Kidney (tissue), 14 donors: Measurements from ENCODE around the gene TRIM69. TPM values are rescaled to one million over a fixed set of nuclear protein-coding genes. Genes with fewer than 3 reads are reported as not detected.
"Not testable (repeated sequence)": the region's sequence is repeated elsewhere in the genome, so short reads cannot be mapped to it uniquely, and the experiment has no call there.

Experiments used
- DNase-seq, 5 donors: peaks; one replicate each; pipeline ENCODE4 v3.0.0-alpha.2; 2013 to 2020
- FAIRE-seq: peaks from 2 replicates; lab custom pipeline; 2012; peaks lifted over from hg19 to GRCh38; lab: Jason Lieb, UNC
- H3K27ac ChIP-seq, 2 donors: one replicate each; pipeline ENCODE4 v1.7.0; 2013; ENCODE audit warnings: low read depth in 2 of 2, low read length in 2 of 2, inconsistent platforms in 1 of 2
- H3K27me3 ChIP-seq: one replicate; pipeline ENCODE4 v1.7.1; 2013; ENCODE audit warnings: low read length, inconsistent platforms; ENCODE audit not compliant: control insufficient read depth, insufficient read depth
- H3K36me3 ChIP-seq, 3 donors: one replicate each; pipeline versions ENCODE4 v1.7.0 to v1.7.1; 2013; ENCODE audit warnings: low read length in 3 of 3, control low read depth in 1 of 3, inconsistent platforms in 1 of 3; ENCODE audit not compliant: insufficient read depth in 3 of 3, control insufficient read depth in 2 of 3
- H3K4me1 ChIP-seq, 3 donors: one replicate each; pipeline versions ENCODE4 v1.7.0 to v1.7.1; 2013; ENCODE audit warnings: low read length in 3 of 3, inconsistent platforms in 1 of 3, low read depth in 1 of 3; ENCODE audit not compliant: control insufficient read depth in 2 of 3, insufficient read depth in 2 of 3
- H3K4me3 ChIP-seq, 3 donors: one replicate each; pipeline versions ENCODE4 v1.7.0 to v1.8.1; 2013; ENCODE audit warnings: low read length in 3 of 3, control low read depth in 1 of 3, inconsistent platforms in 1 of 3
- H3K9ac ChIP-seq, 3 donors: one replicate each; pipeline versions ENCODE4 v1.7.0 to v1.7.1; 2013; ENCODE audit warnings: low read length in 3 of 3, control low read depth in 1 of 3, inconsistent platforms in 1 of 3
- H3K9me3 ChIP-seq, 3 donors: one replicate each; pipeline versions ENCODE4 v1.7.0 to v1.7.1; 2013; ENCODE audit warnings: low read length in 3 of 3, control low read depth in 1 of 3, inconsistent platforms in 1 of 3; ENCODE audit not compliant: control insufficient read depth in 2 of 3, insufficient read depth in 1 of 3
- intact Hi-C: fragments of 100-400 bp; cut with DNase I; formaldehyde crosslinking; loops from one replicate; pipeline ENCODE4 v1.11.1; 2022
- polyA plus RNA-seq: library from polyadenylated mRNA; stranded (reverse); fragments of 350-450 nt; fragmentation: Illumina TruSeq; extraction: RNeasy Lipid Tissue Mini Kit (QIAGEN cat#74804); gene quantifications from one replicate; pipeline ENCODE4 v1.2.3, GENCODE V29; 2014; ENCODE audit warnings: low read depth, low replicate concordance; ENCODE audit not compliant: insufficient read depth
- total RNA-seq: library from RNA; stranded (reverse); fragmentation: NEBNext Ultra II Directional; extraction: Animal tissue kit (Norgen Biotek cat#: 25700); gene quantifications from one replicate; pipeline ENCODE4 v1.2.1, GENCODE V29; 2021
- TF ChIP-seq, protein P1 (sequence below): IDR thresholded peaks from 3 replicates; pipeline ENCODE4 v1.5.1; 2012; ENCODE audit warnings: mild to moderate bottlenecking, moderate library complexity, borderline replicate concordance; ENCODE audit not compliant: insufficient read depth; ENCODE audit errors: extremely low read depth
- donor health status: control.
- donor health status: control.
- donor health status: control.
- donor health status: control.
- donor health status: control.
- donor health status: DM: yes; HTN: yes; CAD: no.
- donor health status: Normal renal cell carcinoma (clear cell type).

The TRIM69 gene
- total and polyA plus RNA-seq, 2 donors from 2014 or later, result 29.6 to 41.2 TPM

DNA sequence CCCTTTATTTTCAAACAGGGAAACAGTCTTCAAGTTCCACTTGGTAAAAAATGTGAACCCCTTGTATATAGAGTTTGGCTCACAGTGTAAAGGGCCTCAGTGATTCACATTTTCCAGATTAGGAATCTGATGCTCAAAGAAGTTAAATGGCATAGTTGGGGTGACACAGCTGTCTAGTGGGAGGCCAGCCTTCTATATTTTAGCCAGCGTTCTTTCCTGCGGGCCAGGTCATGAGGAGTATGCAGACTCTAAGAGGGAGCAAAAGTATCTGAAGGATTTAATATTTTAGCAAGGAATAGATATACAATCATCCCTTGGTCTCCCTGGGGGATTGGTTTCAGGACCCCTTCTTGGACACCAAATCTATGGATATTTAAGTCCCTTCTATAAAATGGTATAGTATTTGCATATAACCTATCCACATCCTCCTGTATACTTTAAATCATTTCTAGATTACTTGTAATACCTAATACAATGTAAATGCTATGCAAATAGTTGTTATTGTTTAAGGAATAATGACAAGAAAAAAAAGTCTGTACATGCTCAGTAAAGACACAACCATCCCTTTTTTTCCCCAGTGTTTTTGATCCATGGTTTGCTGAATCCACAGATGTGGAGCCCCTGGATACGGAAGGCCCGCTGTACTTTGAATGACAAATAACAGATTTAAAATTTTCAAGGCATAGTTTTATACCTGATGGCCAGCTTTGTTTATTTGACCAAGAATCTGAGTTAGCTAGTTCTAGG lies 18.0 kb upstream of the TRIM69 start:
- Histone ChIP-seq H3K36me3 (peaks cover 3 to 33% (median 25%) of the 10 kb centered on the region in 3 donors), H3K4me3 (no peak overlapping the region), H3K27me3 (no peaks in the 10 kb centered on the region), H3K9ac (no peak overlapping the region), H3K27ac (no peak overlapping the region), H3K4me1 (peaks cover 0 to 3% (median 0%) of the 10 kb centered on the region in 3 donors), H3K9me3 (no peaks in the 10 kb centered on the region)
- intact Hi-C loops, result no loop called here
- TF ChIP-seq, protein P1, sequence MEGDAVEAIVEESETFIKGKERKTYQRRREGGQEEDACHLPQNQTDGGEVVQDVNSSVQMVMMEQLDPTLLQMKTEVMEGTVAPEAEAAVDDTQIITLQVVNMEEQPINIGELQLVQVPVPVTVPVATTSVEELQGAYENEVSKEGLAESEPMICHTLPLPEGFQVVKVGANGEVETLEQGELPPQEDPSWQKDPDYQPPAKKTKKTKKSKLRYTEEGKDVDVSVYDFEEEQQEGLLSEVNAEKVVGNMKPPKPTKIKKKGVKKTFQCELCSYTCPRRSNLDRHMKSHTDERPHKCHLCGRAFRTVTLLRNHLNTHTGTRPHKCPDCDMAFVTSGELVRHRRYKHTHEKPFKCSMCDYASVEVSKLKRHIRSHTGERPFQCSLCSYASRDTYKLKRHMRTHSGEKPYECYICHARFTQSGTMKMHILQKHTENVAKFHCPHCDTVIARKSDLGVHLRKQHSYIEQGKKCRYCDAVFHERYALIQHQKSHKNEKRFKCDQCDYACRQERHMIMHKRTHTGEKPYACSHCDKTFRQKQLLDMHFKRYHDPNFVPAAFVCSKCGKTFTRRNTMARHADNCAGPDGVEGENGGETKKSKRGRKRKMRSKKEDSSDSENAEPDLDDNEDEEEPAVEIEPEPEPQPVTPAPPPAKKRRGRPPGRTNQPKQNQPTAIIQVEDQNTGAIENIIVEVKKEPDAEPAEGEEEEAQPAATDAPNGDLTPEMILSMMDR, result no peak
- FAIRE-seq (no peak), DNase-seq (no peak)

DNA sequence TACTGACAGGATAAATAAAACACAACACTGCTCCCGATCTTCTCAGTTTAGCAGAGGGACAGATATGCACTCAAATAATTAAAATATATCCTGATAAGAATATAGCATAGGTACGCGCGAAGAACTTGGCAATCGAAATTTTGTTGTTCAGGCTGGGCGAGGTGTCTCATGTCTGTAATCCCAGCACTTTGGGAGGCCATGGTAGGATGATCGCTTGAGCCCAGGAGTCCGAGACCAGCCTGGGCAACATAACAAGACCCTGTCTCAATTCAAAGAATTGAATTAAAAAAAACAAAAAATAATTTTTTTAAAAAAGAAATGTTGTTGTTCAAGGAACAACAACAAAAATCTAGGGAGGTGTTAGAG lies 17.4 kb upstream of the TRIM69 start:
- no peaks in the 10 kb centered on the region for H3K27me3 ChIP-seq
- peaks cover 0 to 3% (median 0%) of the 10 kb centered on the region in 3 donors for H3K4me1 ChIP-seq
- intact Hi-C loops, result no loop called here
- no peak overlapping the region for H3K4me3 ChIP-seq
- no peak overlapping the region for H3K9ac ChIP-seq
- H3K9me3 ChIP-seq, result no peaks in the 10 kb centered on the region
- DNase-seq, result no peak
- peaks cover 3 to 33% (median 25%) of the 10 kb centered on the region in 3 donors for H3K36me3 ChIP-seq
- no peak for FAIRE-seq
- H3K27ac ChIP-seq, result no peak overlapping the region
- TF ChIP-seq, protein P1, result no peak

DNA sequence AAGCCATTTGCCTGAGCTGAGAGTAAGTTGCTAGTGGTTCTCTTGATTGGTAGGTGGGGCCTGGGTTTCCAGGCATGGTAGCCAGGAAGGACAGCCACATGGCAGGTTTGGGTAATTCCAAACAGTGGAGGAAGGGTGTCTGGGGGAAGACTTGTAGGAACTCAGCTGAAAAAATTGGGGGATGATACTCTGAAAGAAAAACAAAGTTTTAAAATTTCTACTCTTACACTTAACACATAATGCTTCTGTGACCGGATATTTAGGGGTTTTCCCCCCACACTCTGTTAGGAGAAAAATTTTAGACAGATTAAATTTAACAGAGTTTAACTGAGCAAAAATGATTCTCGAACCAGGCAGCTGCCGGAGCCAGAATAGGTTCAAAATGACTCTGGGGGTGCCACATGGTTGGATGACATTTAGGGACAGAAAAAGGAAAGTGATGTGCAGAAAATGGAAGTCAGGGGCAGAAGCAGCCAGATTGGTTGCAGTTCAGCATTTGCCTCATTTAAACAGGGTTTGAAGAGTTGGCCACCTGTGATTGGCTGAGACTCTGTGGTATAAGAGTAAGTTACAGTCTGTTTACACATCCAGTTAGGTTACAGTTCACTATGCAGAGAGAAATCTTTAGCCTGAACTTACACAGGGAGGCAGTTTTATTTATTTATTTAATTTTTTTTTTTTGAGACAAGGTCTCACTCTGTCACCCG lies 16.9 kb upstream of the TRIM69 start:
- no peak for DNase-seq
- peaks cover 3 to 30% (median 25%) of the 10 kb centered on the region in 3 donors for H3K36me3 ChIP-seq

DNA sequence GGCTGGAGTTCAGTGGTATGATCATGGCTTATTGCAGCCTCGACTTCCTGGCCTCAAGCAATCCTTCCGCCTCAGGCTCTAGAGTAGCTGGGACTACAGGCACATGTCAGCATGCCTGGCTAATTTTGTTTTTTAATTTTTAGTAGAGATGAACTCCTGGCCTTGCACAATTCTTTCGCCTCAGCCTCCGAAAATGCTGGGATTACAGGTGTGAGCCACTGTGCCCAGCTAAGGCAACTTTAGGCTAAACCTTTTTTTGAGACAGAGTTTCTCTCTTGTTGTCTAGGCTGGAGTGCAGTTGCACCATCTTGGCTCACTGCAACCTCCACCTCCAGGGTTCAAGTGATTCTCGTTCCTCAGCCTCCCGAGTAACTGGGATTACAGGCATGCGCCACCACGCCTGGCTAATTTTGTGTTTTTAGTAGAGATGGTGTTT lies 16.3 kb upstream of the TRIM69 start:
- H3K9me3 ChIP-seq, DNase-seq, H3K27ac ChIP-seq, FAIRE-seq, H3K4me1 ChIP-seq, intact Hi-C loops, H3K4me3 ChIP-seq, H3K27me3 ChIP-seq, H3K9ac ChIP-seq: not testable (repeated sequence)
- H3K36me3 ChIP-seq, result peaks cover 3 to 29% (median 25%) of the 10 kb centered on the region in 3 donors

More for the DNA sequence above, 16.9 kb upstream of the TRIM69 start:
- Histone ChIP-seq H3K4me1 (peaks cover 0 to 3% (median 0%) of the 10 kb centered on the region in 3 donors), H3K27ac (no peak overlapping the region), H3K9me3 (no peaks in the 10 kb centered on the region), H3K9ac (no peak overlapping the region), H3K27me3 (no peaks in the 10 kb centered on the region), H3K4me3 (no peak overlapping the region)
- intact Hi-C loops, result no loop called here
- TF ChIP-seq, protein P1, result no peak
- FAIRE-seq, result no peak
